GM21515 (cell line): ENCODE data around the gene LACC1.

Source experiments
- ATAC-seq: cut with Tn5 transposase; IDR thresholded peaks from one replicate; pipeline ENCODE4 v1.9.1; 2021; ENCODE audit not compliant: unreplicated experiment

Gene LACC1

DNA sequence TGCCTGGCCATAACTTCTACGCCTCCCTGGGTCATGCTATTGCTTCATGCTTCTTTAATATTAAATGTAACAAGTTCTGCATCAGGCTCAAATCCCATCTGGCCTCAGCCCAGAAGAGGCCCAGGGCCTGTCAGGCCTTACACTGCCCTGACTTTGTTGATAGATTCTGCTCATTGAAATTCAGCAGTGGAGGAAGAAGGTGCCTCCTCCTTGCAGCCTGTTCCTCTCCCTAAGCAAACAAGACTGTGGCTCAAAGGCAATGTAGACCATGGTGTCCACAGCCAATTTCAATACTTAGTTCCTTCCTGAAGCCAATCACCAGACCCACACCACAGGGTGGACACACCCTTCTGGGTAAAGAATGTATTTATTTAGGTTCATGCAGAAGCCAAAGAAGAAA is 59.4 kb downstream of the LACC1 start:
- ATAC-seq: no peak

DNA sequence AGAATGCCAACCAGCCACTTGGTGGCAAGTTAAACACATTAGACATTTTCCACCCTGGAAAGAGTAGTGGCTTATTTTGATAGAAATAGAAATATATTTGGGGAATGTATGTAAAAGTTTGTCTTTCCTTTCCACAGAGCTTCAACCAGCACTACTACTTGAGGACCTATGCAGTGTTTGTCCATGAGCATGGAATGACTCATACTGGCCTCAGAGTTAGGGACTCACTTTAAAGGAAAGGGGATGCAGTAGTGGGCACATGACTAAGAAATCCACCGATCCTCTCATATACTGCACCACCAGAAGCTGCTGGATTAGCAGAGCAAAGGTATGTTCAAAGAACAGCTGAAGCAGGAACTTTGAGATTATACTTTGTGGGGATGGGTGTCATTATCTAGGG is 62.6 kb downstream of the LACC1 start:
- no peak for ATAC-seq
